NB4 (cell line): ENCODE data around the gene CKLF.

ENCODE experiments used
- DNase-seq: peaks from one replicate; pipeline ENCODE4 v3.0.0; 2010; ENCODE audit warnings: low read depth
- H3K4me3 ChIP-seq: one replicate; pipeline ENCODE4 v1.5.1; 2011; ENCODE audit warnings: mild to moderate bottlenecking, low read depth, low read length, moderate library complexity
- MYC ChIP-seq: IDR thresholded peaks from 2 replicates; pipeline ENCODE4 v1.6.1; 2011; ENCODE audit warnings: low read depth, low read length
- POLR2A ChIP-seq: IDR thresholded peaks from 2 replicates; pipeline ENCODE4 v1.6.1; 2011; ENCODE audit warnings: mild to moderate bottlenecking; ENCODE audit not compliant: insufficient read length; ENCODE audit errors: extremely low read depth
- TF ChIP-seq, protein P1 (sequence below): IDR thresholded peaks from one replicate; pipeline ENCODE4 v1.5.1; 2012; ENCODE audit warnings: low read depth, low read length
- TF ChIP-seq, protein P2 (sequence below): IDR thresholded peaks from 2 replicates; pipeline ENCODE4 v1.6.1; 2011; ENCODE audit warnings: low read depth, low read length

Gene CKLF, protein sequence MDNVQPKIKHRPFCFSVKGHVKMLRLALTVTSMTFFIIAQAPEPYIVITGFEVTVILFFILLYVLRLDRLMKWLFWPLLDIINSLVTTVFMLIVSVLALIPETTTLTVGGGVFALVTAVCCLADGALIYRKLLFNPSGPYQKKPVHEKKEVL

DNA sequence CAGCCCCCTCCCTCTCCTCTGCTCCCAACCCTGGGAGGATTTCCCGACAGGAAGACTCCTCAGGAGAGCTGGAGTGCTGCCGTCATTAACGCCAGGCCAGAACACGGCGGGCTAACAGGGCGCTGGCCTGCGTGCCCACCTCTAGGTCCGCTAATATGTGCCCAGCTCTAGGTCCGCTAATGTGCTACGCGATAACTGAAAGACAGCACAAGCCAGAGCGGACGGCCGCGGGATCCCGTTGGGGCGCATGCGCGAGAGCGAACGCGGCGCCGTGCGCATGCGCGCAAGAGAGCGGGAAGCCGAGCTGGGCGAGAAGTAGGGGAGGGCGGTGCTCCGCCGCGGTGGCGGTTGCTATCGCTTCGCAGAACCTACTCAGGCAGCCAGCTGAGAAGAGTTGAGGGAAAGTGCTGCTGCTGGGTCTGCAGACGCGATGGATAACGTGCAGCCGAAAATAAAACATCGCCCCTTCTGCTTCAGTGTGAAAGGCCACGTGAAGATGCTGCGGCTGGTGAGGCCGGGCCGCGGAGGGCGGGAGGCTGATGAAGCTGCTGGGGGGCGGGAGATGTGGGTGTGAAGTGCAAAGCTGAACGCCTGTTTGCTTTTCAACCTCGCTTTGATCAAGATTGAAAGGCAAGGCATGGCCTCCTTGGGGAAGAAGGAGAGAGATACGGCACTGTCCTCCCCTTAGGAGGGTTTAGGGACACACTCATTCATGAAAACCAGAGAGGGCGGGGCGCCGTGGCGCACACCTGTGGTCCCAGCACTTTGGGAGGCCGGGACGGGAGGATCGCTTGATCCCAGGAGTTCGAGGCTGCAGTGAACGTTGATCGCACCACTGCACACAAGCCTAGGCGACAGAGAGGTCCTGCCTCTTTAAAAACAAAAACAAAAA, at the start of gene CKLF:
Gene CKLF (plus strand): TSS at position 291 of the 892 bp plus-strand sequence. CDS start 140 bp downstream, at position 431.
- DNase-seq = peak; percentile 93
- TF ChIP-seq MYC = peak; percentile 35
- peak; percentile 97 for TF ChIP-seq POLR2A
- TF ChIP-seq, protein P1, sequence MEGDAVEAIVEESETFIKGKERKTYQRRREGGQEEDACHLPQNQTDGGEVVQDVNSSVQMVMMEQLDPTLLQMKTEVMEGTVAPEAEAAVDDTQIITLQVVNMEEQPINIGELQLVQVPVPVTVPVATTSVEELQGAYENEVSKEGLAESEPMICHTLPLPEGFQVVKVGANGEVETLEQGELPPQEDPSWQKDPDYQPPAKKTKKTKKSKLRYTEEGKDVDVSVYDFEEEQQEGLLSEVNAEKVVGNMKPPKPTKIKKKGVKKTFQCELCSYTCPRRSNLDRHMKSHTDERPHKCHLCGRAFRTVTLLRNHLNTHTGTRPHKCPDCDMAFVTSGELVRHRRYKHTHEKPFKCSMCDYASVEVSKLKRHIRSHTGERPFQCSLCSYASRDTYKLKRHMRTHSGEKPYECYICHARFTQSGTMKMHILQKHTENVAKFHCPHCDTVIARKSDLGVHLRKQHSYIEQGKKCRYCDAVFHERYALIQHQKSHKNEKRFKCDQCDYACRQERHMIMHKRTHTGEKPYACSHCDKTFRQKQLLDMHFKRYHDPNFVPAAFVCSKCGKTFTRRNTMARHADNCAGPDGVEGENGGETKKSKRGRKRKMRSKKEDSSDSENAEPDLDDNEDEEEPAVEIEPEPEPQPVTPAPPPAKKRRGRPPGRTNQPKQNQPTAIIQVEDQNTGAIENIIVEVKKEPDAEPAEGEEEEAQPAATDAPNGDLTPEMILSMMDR = no peak
- TF ChIP-seq, protein P2, sequence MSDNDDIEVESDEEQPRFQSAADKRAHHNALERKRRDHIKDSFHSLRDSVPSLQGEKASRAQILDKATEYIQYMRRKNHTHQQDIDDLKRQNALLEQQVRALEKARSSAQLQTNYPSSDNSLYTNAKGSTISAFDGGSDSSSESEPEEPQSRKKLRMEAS = peak; percentile 57; the same call in 1 of the 2 replicates
- H3K4me3 ChIP-seq = peak within 1 kb of the TSS; percentile 83

DNA sequence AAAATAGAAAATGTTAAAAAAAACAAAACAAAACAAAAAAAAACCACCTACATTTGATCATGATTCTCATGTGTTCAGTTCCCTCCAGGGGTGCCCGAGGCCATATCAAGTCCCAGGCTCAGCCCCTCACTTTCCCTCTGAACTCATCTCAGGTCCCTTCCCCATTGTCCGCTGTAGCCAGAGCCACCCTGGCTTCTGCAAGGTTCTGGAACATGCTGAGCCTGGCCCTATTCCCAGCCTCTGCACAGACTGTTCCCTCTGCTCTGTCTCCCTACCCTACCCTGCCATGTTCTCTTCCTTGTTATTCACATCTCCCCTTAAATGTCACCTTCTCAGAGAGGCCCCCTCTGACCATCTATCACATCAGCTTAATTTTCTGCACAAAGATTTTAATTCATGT, 49.3 kb upstream of the CKLF start:
- TF ChIP-seq POLR2A (no peak), MYC (no peak)
- DNase-seq = no peak
- H3K4me3 ChIP-seq = no peak overlapping the region

DNA sequence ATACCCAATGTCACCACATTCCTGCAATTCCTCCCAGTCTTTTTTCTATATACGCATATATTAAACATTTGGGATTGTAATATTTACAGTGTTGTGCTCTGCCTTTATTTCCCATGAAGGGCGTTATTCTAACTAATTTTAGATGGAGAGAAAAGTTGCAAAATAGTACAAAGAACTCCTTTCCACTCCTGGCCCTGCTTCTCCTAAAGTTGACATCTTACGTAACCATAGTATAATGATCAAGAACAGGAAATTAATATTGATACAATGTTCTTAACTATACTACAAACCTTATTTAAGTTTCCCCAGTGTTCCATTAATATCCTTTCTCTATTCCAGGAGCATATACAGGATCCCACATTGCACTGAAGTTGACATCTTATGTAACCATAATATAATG, 48.8 kb upstream of the CKLF start:
- TF ChIP-seq, protein P2 = no peak
- TF ChIP-seq, protein P1 = no peak
- TF ChIP-seq MYC = no peak
- no peak for TF ChIP-seq POLR2A

DNA sequence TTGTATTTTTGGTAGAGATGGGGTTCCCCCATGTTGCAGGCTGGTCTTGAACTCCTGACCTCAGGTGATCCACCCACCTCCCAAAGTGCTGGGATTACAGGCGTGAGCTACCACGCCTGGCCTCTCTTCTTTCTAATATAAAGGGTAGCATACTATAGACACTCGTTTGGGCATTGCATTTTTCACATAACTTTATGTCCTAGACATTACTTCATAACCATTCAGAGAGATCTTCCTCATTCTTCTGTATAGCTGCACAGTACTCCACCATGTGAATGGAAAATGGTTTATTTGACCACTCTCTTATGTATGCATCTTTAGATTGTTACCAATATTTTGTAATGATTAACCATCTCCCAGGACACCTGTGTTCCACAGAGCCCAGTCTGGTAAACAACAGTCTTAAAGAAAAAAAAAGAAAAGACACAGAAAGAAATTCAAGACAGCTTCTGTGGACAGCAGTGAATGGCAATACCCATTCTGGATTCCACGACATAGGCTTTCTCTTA, 44.6 kb upstream of the CKLF start:
- DNase-seq = no peak
- TF ChIP-seq POLR2A (no peak), MYC (no peak)
- TF ChIP-seq, protein P1 = no peak
- TF ChIP-seq, protein P2 = no peak
- H3K4me3 ChIP-seq = no peak overlapping the region

More for the DNA sequence above, 48.8 kb upstream of the CKLF start:
- H3K4me3 ChIP-seq = no peak overlapping the region
- no peak for DNase-seq

DNA sequence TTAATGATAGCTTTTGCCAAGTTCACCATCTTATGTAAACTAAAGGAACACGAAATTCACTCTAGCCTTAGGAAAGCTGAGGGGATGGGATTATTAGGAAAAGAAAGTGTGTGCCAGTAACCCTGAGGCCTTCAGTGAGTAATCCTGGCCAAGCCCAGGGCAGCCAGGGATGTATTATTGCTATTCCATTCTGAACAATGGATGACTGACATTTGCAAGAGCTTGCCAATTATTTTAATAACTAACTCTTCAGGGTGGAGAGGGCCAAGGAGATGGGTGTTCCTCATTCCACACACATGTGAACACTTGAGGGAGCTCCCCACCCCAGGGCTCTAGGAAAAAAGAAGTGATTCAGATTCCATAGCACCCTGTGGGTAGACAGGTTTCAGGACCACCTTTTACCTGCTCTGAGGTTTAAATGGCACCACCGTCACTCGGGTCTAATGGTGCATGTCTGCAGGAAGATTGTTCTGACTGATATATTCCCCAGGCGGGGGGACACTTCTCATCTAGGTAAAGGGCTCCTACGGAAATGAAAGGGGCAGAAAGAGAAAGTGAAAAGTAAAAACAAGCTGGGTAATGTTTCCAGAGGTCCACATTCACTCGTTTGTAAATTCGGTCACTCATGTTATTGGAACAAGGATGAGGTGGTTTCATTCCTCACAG, 44.0 kb upstream of the CKLF start:
- no peak overlapping the region for H3K4me3 ChIP-seq
- DNase-seq = no peak
- TF ChIP-seq POLR2A (no peak), MYC (no peak)
- TF ChIP-seq, protein P1 = no peak
- TF ChIP-seq, protein P2 = no peak
